ENCODE measurements around the gene SCN5A. TPM values are rescaled to one million over a fixed set of nuclear protein-coding genes. Genes with fewer than 3 reads are reported as not detected.

SCN5A gene
- total and polyA plus RNA-seq, 2 of the 8 experiments (the other 6 are each of a cell fraction or from before 2014, with no cell fraction given): 4.8 to 11.4 TPM

- Histone ChIP-seq H2AK5ac (ENCODE audit: low read depth, low read length) (no peak overlapping the region), H3K23me2 (ENCODE audit: low read depth, low read length) (peaks cover 12% of the 10 kb centered on the region; the same call in 1 of the 2 replicates), H3K56ac (replicated peaks; ENCODE audit: insufficient read length, low read depth, low read length) (no peak overlapping the region), H3K27ac (ENCODE audit: low read depth, low read length) (no peak overlapping the region), H3K23ac (ENCODE audit: insufficient read length) (no peak overlapping the region), H3K4ac (replicated peaks; ENCODE audit: insufficient read length, low read depth, low read length) (no peak overlapping the region), H3K4me3 (ENCODE audit: extremely low read depth in 1 of 4, insufficient read depth in 2 of 4, low read depth in 3 of 4, low read length in 4 of 4) (no peak overlapping the region), H3K27me3 (replicated peaks in 1 of 4; ENCODE audit: control insufficient read depth in 3 of 4, extremely low read depth in 1 of 4, insufficient read depth in 3 of 4, low read length in 3 of 4) (peaks cover 0 to 22% (median 16%) of the 10 kb centered on the region in 4 experiments; a peak in 6 of 7 replicates), H3K9me3 (ENCODE audit: insufficient read depth in 2 of 2, low read depth in 1 of 2, low read length in 1 of 2) (no peaks in the 10 kb centered on the region), H2AFZ (ENCODE audit: low read length) (no peak overlapping the region), H3K79me1 (ENCODE audit: low read depth, low read length) (0 out of 2 replicates have a peak, but pooled peaks cover 9% of the 10 kb centered on the region), H3K9ac (replicated peaks in 1 of 4; ENCODE audit: extremely low read depth in 1 of 4, low read depth in 3 of 4, low read length in 3 of 4) (no peak overlapping the region), H3K18ac (ENCODE audit: extremely low read depth, low read length) (no peak overlapping the region), H2BK15ac (ENCODE audit: low read length) (no peak overlapping the region), H4K5ac (ENCODE audit: insufficient read length, low read depth, low read length) (no peak overlapping the region), H3K4me2 (ENCODE audit: insufficient read depth in 1 of 2, low read depth in 2 of 2, low read length in 2 of 2) (no peak overlapping the region), H3K14ac (ENCODE audit: insufficient read length) (no peak overlapping the region), H2BK120ac (replicated peaks; ENCODE audit: low read depth, low read length) (no peak overlapping the region), H3K4me1 (replicated peaks in 1 of 4; ENCODE audit: control insufficient read depth in 3 of 4, insufficient read depth in 4 of 4, low read length in 3 of 4) (peaks cover 6 to 19% (median 8%) of the 10 kb centered on the region in 4 experiments; a peak in 6 of 7 replicates), H4K8ac (ENCODE audit: extremely low read depth, insufficient read depth, low read length) (no peak overlapping the region), H3K79me2 (ENCODE audit: control insufficient read depth in 1 of 2, insufficient read depth in 2 of 2, low read length in 2 of 2) (no peaks in the 10 kb centered on the region; a peak in 1 of 4 replicates), H2BK12ac (ENCODE audit: low read depth, low read length) (no peak overlapping the region), H4K20me1 (replicated peaks in 1 of 2; ENCODE audit: control insufficient read depth in 1 of 2, insufficient read depth in 2 of 2, low read length in 2 of 2) (peaks cover 0 to 30% of the 10 kb centered on the region in 2 experiments), H3K36me3 (ENCODE audit: control insufficient read depth in 2 of 4, insufficient read depth in 4 of 4, low read length in 3 of 4) (no peaks in the 10 kb centered on the region), H2BK20ac (ENCODE audit: low read length) (no peak overlapping the region), H2BK5ac (ENCODE audit: low read depth, low read length) (no peak overlapping the region), H4K91ac (replicated peaks; ENCODE audit: insufficient read length, low read length) (no peak overlapping the region)
- POLR2A ChIA-PET (ENCODE audit: partially characterized antibody): interaction anchor here (1.7 kb wide), 1 partner anchor 9 kb away, joined by 3 read pairs; no protein-coding TSS in a partner anchor
- peak in 1 of 2 experiments; percentile 38 for DNase-seq (ENCODE audit: low read depth in 1 of 2, low spot score in 2 of 2)
- TF ChIP-seq BACH1 (IDR thresholded peaks at IDR 0.05; ENCODE audit: low read length) (no peak), JUN (IDR thresholded peaks at IDR 0.05; ENCODE audit: low read depth, low read length) (no peak)
- WGBS, 2 experiments (ENCODE audit: extremely low coverage in 1 of 2, insufficient coverage in 1 of 2, insufficient read length in 1 of 2, insufficient replicate concordance in 2 of 2, low coverage in 1 of 2, low lambda C conversion rate in 2 of 2, missing lambda C conversion rate in 1 of 2): 86% methylated on average over 4 of the region's 4 CpGs; no CpG with 5 or more reads in 1 of the 2 experiments
- CTCF ChIA-PET (ENCODE audit: partially characterized antibody): interaction anchor here (1.2 to 29.3 kb wide), 5 partner anchors 12 to 123 kb away, joined by 5 to 538 read pairs (median 9); no protein-coding TSS in a partner anchor
- no peak for FAIRE-seq
Measured at GRCh38 chr3:38645076-38645475, 4.4 kb downstream of the SCN5A start.
